HG03457 (cell line): ENCODE results near the gene PLXNA1.

ENCODE experiments used
- ATAC-seq: cut with Tn5 transposase; IDR thresholded peaks from one replicate; pipeline ENCODE4 v1.9.1; 2021; ENCODE audit warnings: moderate number of reproducible peaks; ENCODE audit not compliant: unreplicated experiment

PLXNA1 gene

DNA sequence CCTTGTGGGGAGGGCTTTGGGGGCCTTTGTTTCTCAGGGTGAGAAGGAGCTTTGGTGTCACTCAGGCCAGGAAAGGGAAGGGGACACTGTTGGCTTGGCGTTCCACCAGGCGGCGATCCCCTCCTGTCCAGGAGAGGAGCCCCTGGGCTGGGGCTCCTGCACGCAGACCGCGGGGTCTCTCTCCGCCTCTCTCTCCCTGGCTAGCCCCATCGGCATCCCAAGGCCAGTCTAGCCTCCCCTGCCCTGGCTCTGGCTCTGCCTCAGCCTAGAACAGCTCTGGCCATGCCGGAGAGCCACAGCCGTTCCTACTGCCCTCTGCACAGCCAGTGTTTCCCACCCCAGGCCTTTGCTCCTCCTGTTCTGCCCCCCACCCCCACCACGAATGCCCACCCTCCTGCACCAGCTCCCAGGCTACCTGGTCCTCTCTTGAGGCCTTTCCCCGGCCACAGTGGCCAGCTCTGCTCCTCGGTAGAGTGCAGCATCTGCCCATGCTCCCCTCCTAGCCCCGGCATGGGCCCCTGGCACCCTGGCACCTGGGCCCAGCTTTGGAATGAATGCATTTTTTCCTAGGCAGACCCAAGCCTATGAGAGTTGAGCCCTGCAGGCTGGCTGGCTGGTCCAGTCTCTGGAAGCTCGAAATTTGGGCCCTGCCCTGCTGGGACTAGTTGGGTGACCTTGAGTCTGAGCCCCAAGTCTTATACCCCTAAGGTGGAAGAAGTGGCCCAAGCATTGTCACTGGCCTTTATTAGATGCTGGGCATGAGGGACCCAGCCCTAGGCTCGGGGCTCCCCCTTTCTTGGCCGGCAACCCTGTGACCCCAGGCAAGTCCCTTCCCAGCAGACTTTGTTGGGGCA lies 2.4 kb downstream of the PLXNA1 start:
- no peak for ATAC-seq

DNA sequence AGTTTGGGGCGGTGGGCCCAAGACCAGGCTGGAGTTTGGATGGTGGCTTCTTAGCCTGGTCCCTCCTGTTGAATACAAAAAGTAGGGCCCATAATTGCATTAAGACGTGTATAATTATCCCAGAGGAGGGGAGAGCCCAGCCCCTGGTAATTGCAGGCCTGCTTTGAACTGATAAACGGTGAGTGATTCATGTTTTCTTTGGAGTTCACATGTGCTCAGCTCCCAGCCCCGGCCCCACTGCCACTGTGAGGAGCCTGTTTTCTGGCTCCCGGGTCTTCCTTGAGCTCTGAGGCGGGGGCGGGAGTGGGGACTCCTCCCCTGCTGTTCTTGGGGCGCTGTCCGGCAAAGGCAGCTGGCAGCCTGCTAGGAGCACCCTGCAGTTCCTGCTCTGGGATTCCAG lies 3.1 kb downstream of the PLXNA1 start:
- ATAC-seq = no peak

GRCh38 chr3:126987129-126987528 lies 4.2 kb downstream of the PLXNA1 start:
- no peak for ATAC-seq

DNA sequence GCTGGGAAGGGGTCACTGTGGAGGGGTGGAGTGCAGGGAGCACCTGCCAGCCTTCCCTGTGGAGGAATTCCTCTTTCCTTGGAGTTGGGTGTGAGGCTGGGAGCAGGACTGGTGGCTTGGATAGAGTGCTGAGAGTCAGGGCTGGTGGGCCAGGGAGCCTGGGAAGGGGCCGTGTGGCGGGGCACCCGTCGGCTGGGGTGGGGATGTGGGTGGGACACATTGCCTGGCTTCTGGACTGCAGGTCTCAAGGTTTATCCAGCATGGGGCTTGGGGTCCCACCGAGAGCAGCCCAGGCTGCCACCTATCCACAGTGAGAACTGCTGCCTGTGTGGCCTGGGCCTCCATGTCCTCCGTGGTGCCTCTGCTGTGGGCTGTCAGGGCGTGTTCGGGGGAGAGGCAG lies 4.7 kb downstream of the PLXNA1 start:
- no peak for ATAC-seq

GRCh38 chr3:126988451-126989021 lies 5.6 kb downstream of the PLXNA1 start:
- ATAC-seq = no peak

DNA sequence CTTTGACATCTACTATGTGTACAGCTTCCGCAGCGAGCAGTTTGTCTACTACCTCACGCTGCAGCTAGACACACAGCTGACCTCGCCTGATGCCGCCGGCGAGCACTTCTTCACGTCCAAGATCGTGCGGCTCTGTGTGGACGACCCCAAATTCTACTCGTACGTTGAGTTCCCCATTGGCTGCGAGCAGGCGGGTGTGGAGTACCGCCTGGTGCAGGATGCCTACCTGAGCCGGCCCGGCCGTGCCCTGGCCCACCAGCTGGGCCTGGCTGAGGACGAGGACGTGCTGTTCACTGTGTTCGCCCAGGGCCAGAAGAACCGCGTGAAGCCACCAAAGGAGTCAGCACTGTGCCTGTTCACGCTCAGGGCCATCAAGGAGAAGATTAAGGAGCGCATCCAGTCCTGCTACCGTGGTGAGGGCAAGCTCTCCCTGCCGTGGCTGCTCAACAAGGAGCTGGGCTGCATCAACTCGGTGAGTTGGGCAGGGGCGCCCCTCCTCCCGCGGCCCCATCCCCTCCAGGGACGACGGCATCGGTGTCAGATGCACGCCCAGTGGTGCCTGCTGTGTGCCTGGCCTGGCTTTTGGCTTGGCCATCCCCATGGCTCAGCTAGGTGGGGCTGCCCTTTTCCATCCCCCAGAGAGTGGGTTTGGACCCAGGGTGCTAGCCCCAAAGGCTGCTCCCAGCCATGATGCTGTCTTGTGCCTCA lies 6.6 kb downstream of the PLXNA1 start:
- no peak for ATAC-seq

DNA sequence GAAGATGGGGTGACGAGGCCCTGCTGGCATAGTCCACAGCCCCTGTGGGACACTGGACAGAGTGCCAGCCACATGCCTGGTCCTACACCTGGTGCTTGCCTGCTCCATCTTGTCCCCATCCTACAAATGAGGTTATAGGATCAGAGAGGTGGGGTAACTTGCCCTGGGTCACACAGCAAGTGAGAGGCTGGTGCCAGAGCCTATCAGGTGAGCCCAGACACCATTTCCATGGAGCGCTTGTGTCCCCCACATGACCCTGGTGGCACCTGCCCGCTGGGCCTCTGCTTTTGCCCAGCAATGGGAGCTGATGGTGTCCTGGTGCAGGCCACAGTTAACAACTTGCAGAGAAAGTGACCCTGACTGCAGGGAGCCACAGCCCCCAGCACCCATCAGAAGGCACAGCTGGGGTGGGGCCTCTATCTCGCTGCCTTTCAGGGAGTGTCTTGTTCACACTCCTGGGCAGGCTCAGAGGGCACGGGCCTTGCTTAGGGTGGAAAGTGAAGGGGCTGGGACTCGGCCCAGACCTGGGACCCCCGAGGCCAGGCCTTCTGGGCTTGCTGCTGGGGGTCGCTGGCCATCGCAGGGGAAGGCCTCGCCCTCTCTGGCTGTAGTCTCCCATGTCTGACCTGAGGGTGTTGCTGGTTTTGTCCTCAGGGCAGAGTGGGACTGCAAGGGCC lies 7.2 kb downstream of the PLXNA1 start:
- ATAC-seq = no peak

GRCh38 chr3:126990890-126991289 lies 8.0 kb downstream of the PLXNA1 start:
- ATAC-seq = no peak

DNA sequence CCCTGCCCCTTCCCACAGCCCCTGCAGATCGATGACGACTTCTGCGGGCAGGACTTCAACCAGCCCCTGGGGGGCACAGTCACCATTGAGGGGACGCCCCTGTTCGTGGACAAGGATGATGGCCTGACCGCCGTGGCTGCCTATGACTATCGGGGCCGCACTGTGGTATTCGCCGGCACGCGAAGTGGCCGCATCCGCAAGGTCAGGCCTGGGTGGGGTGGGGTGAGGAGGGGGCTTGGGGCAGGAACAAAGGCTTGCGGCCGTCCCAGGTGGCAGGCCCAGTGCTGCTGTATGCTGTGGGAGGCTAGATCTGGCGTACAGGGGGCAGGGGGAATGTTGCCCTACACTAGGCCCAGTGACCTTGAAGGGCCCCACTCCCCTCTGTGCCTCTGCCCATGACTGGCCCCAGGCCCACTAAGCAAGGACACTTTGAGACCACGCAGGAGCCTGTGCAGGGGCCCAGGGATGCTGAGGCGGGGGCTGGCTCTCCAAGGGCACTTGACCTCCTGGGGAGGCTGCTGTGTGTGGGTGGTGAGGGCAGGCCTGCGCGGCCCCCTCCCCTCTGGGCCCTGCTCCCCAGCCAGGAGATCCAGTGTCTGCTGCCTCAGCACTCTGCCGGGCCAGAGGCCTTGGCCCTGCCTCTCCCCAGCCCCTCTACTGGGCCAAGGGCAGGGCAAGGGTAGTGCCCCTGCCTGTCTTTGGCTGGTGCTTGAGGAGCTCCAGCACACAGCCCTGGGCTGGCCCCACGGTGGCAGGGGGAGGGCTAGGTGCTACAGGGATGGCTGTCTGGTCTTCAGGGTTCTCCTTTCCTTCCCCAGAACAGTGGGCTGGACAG lies 8.7 kb downstream of the PLXNA1 start:
- ATAC-seq = no peak

GRCh38 chr3:126992216-126992615 lies 9.3 kb downstream of the PLXNA1 start:
- no peak for ATAC-seq

GRCh38 chr3:126992776-126993175 lies 9.9 kb downstream of the PLXNA1 start:
- no peak for ATAC-seq

DNA sequence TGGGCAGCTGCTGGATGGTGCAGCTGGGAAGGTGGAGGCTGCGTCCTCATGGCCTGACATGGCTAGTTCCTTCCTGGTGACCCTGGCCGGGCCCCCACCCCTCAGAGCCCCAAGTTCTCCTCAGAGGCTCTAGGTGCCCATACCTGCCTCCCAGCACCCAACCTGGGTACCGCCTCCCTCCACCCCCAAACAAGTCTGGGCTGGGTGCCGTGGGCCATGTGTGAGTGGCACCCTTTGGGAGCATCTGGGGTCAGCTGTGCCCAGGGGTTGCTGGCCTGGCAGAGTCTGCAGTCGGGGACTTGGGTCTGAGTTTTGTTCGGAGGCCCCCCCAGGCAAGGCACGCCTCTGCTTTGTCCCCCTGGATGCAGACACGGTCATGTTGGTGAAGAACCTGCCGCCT lies 10.5 kb downstream of the PLXNA1 start:
- no peak for ATAC-seq

DNA sequence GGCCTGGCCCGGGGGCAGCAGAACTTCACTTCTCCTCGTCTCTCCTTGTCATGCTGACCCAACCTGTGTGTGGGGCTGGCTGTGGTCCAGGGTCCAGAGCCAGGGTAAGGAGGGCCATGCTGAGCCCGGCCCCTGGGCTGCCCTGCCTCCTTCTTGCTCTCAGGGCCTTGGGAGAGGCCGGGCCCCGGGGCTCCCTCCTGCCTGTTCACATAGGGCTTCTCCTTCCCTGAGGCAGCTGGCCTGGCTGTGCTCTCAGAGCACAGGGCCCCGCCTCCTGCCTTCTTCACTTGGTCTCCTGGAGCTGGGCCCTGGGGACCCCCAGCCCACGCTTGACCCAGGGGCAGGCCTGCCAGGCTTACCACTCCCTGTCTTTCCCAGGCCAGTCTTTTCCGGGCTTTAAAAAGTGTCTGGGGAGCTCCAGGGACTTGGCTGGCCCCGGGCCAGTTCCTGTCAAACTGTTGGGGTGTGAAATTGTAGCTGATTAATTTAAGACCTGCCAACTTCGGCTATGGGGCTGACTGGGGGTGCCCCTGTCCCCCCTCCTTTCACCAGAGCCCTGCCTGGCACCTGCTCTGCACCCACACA lies 11.8 kb downstream of the PLXNA1 start:
- no peak for ATAC-seq

DNA sequence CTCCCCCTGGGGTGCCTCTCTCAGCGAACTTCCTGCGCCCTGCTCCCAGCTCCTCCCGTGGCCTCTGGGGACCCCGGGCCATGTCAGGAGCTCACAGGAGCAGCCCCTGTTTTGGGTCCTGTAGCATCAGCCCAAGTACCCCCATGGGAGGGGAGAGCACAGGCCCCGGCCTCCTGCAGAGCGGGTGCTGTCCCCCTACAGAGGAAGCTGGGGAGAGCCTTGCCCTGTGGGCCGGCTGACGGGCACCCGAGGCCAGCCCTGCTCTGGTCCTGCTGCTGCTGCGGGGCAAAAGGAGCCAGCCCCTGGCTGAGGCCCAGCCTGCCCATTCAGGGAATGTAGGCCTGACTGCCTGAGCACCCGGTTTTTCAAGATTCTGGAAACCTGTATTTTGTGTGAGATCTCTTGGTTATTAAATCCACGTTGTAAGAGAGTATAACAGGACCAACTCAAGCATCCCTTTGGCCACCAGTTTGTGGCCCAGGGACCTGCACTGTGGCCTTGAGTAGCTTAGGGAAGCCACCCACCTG lies 12.4 kb downstream of the PLXNA1 start:
- ATAC-seq = no peak

GRCh38 chr3:126995926-126996512 lies 13.1 kb downstream of the PLXNA1 start:
- no peak for ATAC-seq

DNA sequence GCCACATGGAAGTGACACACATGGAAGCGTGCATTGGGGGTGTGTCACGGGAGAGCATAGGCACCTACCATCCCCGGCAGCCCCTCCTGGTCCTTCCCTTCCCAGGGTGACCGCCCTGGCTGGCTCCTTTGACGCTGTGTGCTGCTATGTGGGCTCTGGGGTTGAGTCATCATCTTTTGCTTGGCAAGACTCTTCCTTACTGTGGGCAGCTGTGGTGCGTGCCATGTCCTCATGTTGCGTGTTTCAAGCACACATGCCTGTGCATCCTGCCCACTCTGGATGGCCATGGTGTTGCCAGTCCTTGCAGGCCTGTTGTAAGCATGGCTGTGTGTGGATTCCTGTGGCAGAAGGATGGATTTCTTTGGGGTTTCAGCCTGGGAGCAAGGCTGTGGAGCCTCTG lies 14.0 kb downstream of the PLXNA1 start:
- no peak for ATAC-seq

- ATAC-seq = no peak
Measured at GRCh38 chr3:126997455-126998038, 14.6 kb downstream of the PLXNA1 start.

DNA sequence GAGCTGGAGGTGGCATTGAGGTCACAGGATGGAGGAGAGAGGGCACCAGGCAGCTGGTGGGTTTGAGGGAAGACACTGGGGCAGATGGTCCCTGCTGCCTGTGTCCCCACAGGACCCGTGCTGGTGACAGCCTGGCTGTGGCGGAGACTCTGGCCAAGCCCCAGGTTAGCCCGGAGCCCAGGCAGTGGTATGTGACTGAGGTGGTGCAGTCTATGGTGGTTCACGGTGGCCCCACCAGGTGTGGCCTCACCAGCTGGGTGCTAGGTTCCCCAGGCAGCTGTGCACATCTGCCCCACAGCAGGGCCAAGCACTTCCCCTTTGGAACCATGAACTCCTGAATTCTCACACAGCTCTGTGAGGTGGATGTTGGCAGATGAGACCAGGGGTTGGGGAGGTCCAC lies 15.4 kb downstream of the PLXNA1 start:
- ATAC-seq = no peak

GRCh38 chr3:126998728-126999127 lies 15.8 kb downstream of the PLXNA1 start:
- ATAC-seq = no peak
